HG03354 (cell line): ENCODE measurements around the gene ATG16L2.
"Not testable (repeated sequence)": the region's sequence is repeated elsewhere in the genome, so short reads cannot be mapped to it uniquely, and the experiment has no call there.

Experiments used
- ATAC-seq: cut with Tn5 transposase; IDR thresholded peaks from one replicate; pipeline ENCODE4 v1.9.1; 2021; ENCODE audit warnings: mild to moderate bottlenecking; ENCODE audit not compliant: unreplicated experiment, poor library complexity, severe bottlenecking

ATG16L2 gene

GRCh38 chr11:72778535-72779494 lies 35.4 kb upstream of the ATG16L2 start:
- no peak for ATAC-seq

- no peak for ATAC-seq
These were observed 34.6 kb upstream of the ATG16L2 start for GRCh38 chr11:72779495-72780128.

GRCh38 chr11:72780296-72781062 lies 33.7 kb upstream of the ATG16L2 start:
- no peak for ATAC-seq

- no peak for ATAC-seq
These were observed 33.2 kb upstream of the ATG16L2 start for GRCh38 chr11:72781063-72781312.

- peak; percentile 64 for ATAC-seq
These were observed 32.7 kb upstream of the ATG16L2 start for GRCh38 chr11:72781313-72782080.

- ATAC-seq: peak; percentile 24
These were observed 31.9 kb upstream of the ATG16L2 start for GRCh38 chr11:72782081-72782920.

GRCh38 chr11:72783144-72783905 lies 30.9 kb upstream of the ATG16L2 start:
- no peak for ATAC-seq

- no peak for ATAC-seq
These were observed 29.5 kb upstream of the ATG16L2 start for GRCh38 chr11:72784662-72785061.

- no peak for ATAC-seq
These were observed 27.7 kb upstream of the ATG16L2 start for GRCh38 chr11:72786305-72787215.

GRCh38 chr11:72787216-72788104 lies 26.8 kb upstream of the ATG16L2 start:
- peak; percentile 84 for ATAC-seq

GRCh38 chr11:72788241-72788640 lies 26.0 kb upstream of the ATG16L2 start:
- no peak for ATAC-seq

- ATAC-seq: no peak
These were observed 24.6 kb upstream of the ATG16L2 start for GRCh38 chr11:72789493-72790131.

GRCh38 chr11:72791228-72791627 lies 23.0 kb upstream of the ATG16L2 start:
- ATAC-seq: not testable (repeated sequence)

GRCh38 chr11:72792437-72793021 lies 21.7 kb upstream of the ATG16L2 start:
- no peak for ATAC-seq

- ATAC-seq: no peak
These were observed 21.2 kb upstream of the ATG16L2 start for GRCh38 chr11:72793076-72793424.
